Measurements from ENCODE around the gene SBF2.

SBF2 gene

GRCh38 chr11:10323793-10324170 lies 29.8 kb upstream of the SBF2 start:
- Histone ChIP-seq H3K27me3 (ENCODE audit: control insufficient read depth, insufficient read depth, low read length) (no peaks in the 10 kb centered on the region), H3K4me3 (ENCODE audit: low read length) (no peak overlapping the region), H3K4me1 (ENCODE audit: control insufficient read depth, insufficient read depth, low read length) (peaks cover 27% of the 10 kb centered on the region), H3K36me3 (ENCODE audit: control insufficient read depth, insufficient read depth, low read length) (no peaks in the 10 kb centered on the region), H3K9ac (ENCODE audit: low read length) (no peak overlapping the region), H3K27ac (ENCODE audit: low read depth, low read length) (no peak overlapping the region)

- Histone ChIP-seq H3K27ac (ENCODE audit: low read depth, low read length) (peak overlapping the region; percentile 56), H3K9ac (ENCODE audit: low read length) (no peak overlapping the region), H3K27me3 (ENCODE audit: control insufficient read depth, insufficient read depth, low read length) (no peaks in the 10 kb centered on the region), H3K4me1 (ENCODE audit: control insufficient read depth, insufficient read depth, low read length) (peaks cover 25% of the 10 kb centered on the region), H3K4me3 (ENCODE audit: low read length) (no peak overlapping the region), H3K36me3 (ENCODE audit: control insufficient read depth, insufficient read depth, low read length) (no peaks in the 10 kb centered on the region)
Observed at GRCh38 chr11:10322830-10323792, 29.1 kb upstream of the SBF2 start.

- peak overlapping the region; percentile 56 for H3K27ac ChIP-seq (ENCODE audit: low read depth, low read length)
- H3K27me3 ChIP-seq (ENCODE audit: control insufficient read depth, insufficient read depth, low read length): no peaks in the 10 kb centered on the region
Observed at GRCh38 chr11:10322401-10322800, 28.4 kb upstream of the SBF2 start.

GRCh38 chr11:10320736-10321465 lies 26.9 kb upstream of the SBF2 start:
- Histone ChIP-seq H3K27me3 (ENCODE audit: control insufficient read depth, insufficient read depth, low read length) (no peaks in the 10 kb centered on the region), H3K4me1 (ENCODE audit: control insufficient read depth, insufficient read depth, low read length) (peaks cover 25% of the 10 kb centered on the region), H3K36me3 (ENCODE audit: control insufficient read depth, insufficient read depth, low read length) (no peaks in the 10 kb centered on the region), H3K4me3 (ENCODE audit: low read length) (no peak overlapping the region), H3K27ac (ENCODE audit: low read depth, low read length) (peak overlapping the region; percentile 44), H3K9ac (ENCODE audit: low read length) (no peak overlapping the region)

More at GRCh38 chr11:10322401-10322800, 28.4 kb upstream of the SBF2 start:
- no peak overlapping the region for H3K4me3 ChIP-seq (ENCODE audit: low read length)
- H3K4me1 ChIP-seq (ENCODE audit: control insufficient read depth, insufficient read depth, low read length): peaks cover 25% of the 10 kb centered on the region
- no peak overlapping the region for H3K9ac ChIP-seq (ENCODE audit: low read length)
- H3K36me3 ChIP-seq (ENCODE audit: control insufficient read depth, insufficient read depth, low read length): no peaks in the 10 kb centered on the region

- peaks cover 15% of the 10 kb centered on the region for H3K4me1 ChIP-seq (ENCODE audit: control insufficient read depth, insufficient read depth, low read length)
- H3K27me3 ChIP-seq (ENCODE audit: control insufficient read depth, insufficient read depth, low read length): no peaks in the 10 kb centered on the region
- H3K36me3 ChIP-seq (ENCODE audit: control insufficient read depth, insufficient read depth, low read length): no peaks in the 10 kb centered on the region
- H3K4me3 ChIP-seq (ENCODE audit: low read length): no peak overlapping the region
- H3K9ac ChIP-seq (ENCODE audit: low read length): no peak overlapping the region
- peak overlapping the region; percentile 11 for H3K27ac ChIP-seq (ENCODE audit: low read depth, low read length)
Observed at GRCh38 chr11:10319702-10320558, 25.9 kb upstream of the SBF2 start.

GRCh38 chr11:10318527-10318802 lies 24.4 kb upstream of the SBF2 start:
- no peaks in the 10 kb centered on the region for H3K27me3 ChIP-seq (ENCODE audit: control insufficient read depth, insufficient read depth, low read length)
- H3K36me3 ChIP-seq (ENCODE audit: control insufficient read depth, insufficient read depth, low read length): no peaks in the 10 kb centered on the region
- no peak overlapping the region for H3K4me3 ChIP-seq (ENCODE audit: low read length)
- peaks cover 15% of the 10 kb centered on the region for H3K4me1 ChIP-seq (ENCODE audit: control insufficient read depth, insufficient read depth, low read length)
- no peak overlapping the region for H3K9ac ChIP-seq (ENCODE audit: low read length)
- H3K27ac ChIP-seq (ENCODE audit: low read depth, low read length): no peak overlapping the region

- H3K4me3 ChIP-seq (ENCODE audit: low read length): no peak overlapping the region
- H3K27me3 ChIP-seq (ENCODE audit: control insufficient read depth, insufficient read depth, low read length): no peaks in the 10 kb centered on the region
- H3K4me1 ChIP-seq (ENCODE audit: control insufficient read depth, insufficient read depth, low read length): peaks cover 13% of the 10 kb centered on the region
- peak overlapping the region; percentile 10 for H3K27ac ChIP-seq (ENCODE audit: low read depth, low read length)
- H3K36me3 ChIP-seq (ENCODE audit: control insufficient read depth, insufficient read depth, low read length): no peaks in the 10 kb centered on the region
- no peak overlapping the region for H3K9ac ChIP-seq (ENCODE audit: low read length)
Observed at GRCh38 chr11:10317776-10318526, 23.9 kb upstream of the SBF2 start.

- no peak overlapping the region for H3K9ac ChIP-seq (ENCODE audit: low read length)
Observed at GRCh38 chr11:10317151-10317755, 23.2 kb upstream of the SBF2 start.

GRCh38 chr11:10315083-10315482 lies 21.1 kb upstream of the SBF2 start:
- Histone ChIP-seq H3K27me3 (ENCODE audit: control insufficient read depth, insufficient read depth, low read length) (no peaks in the 10 kb centered on the region), H3K4me1 (ENCODE audit: control insufficient read depth, insufficient read depth, low read length) (no peaks in the 10 kb centered on the region), H3K36me3 (ENCODE audit: control insufficient read depth, insufficient read depth, low read length) (no peaks in the 10 kb centered on the region), H3K9ac (ENCODE audit: low read length) (no peak overlapping the region), H3K4me3 (ENCODE audit: low read length) (no peak overlapping the region), H3K27ac (ENCODE audit: low read depth, low read length) (no peak overlapping the region)

More at GRCh38 chr11:10317151-10317755, 23.2 kb upstream of the SBF2 start:
- no peaks in the 10 kb centered on the region for H3K36me3 ChIP-seq (ENCODE audit: control insufficient read depth, insufficient read depth, low read length)
- no peaks in the 10 kb centered on the region for H3K27me3 ChIP-seq (ENCODE audit: control insufficient read depth, insufficient read depth, low read length)
- H3K4me1 ChIP-seq (ENCODE audit: control insufficient read depth, insufficient read depth, low read length): peaks cover 6% of the 10 kb centered on the region
- no peak overlapping the region for H3K4me3 ChIP-seq (ENCODE audit: low read length)
- peak overlapping the region; percentile 10 for H3K27ac ChIP-seq (ENCODE audit: low read depth, low read length)

GRCh38 chr11:10314199-10315072 lies 20.4 kb upstream of the SBF2 start:
- no peak overlapping the region for H3K4me3 ChIP-seq (ENCODE audit: low read length)
- H3K4me1 ChIP-seq (ENCODE audit: control insufficient read depth, insufficient read depth, low read length): no peaks in the 10 kb centered on the region
- no peaks in the 10 kb centered on the region for H3K27me3 ChIP-seq (ENCODE audit: control insufficient read depth, insufficient read depth, low read length)
- no peaks in the 10 kb centered on the region for H3K36me3 ChIP-seq (ENCODE audit: control insufficient read depth, insufficient read depth, low read length)
- no peak overlapping the region for H3K27ac ChIP-seq (ENCODE audit: low read depth, low read length)
- H3K9ac ChIP-seq (ENCODE audit: low read length): no peak overlapping the region

GRCh38 chr11:10311802-10312201 lies 17.8 kb upstream of the SBF2 start:
- H3K36me3 ChIP-seq (ENCODE audit: control insufficient read depth, insufficient read depth, low read length): no peaks in the 10 kb centered on the region
- no peak overlapping the region for H3K9ac ChIP-seq (ENCODE audit: low read length)
- no peak overlapping the region for H3K4me3 ChIP-seq (ENCODE audit: low read length)
- no peaks in the 10 kb centered on the region for H3K27me3 ChIP-seq (ENCODE audit: control insufficient read depth, insufficient read depth, low read length)
- H3K27ac ChIP-seq (ENCODE audit: low read depth, low read length): no peak overlapping the region
- peaks cover 5% of the 10 kb centered on the region for H3K4me1 ChIP-seq (ENCODE audit: control insufficient read depth, insufficient read depth, low read length)

Data from rectal smooth muscle tissue (tissue), 1 donor.